ENCODE data around the gene AGFG2. TPM values are rescaled to one million over a fixed set of nuclear protein-coding genes. Genes with fewer than 3 reads are reported as not detected.
"Not testable (repeated sequence)": the region's sequence is repeated elsewhere in the genome, so short reads cannot be mapped to it uniquely, and the experiment has no call there.

The AGFG2 gene
- total RNA-seq, 2 donors from 2014 or later = 20.4 to 24.6 TPM

DNA sequence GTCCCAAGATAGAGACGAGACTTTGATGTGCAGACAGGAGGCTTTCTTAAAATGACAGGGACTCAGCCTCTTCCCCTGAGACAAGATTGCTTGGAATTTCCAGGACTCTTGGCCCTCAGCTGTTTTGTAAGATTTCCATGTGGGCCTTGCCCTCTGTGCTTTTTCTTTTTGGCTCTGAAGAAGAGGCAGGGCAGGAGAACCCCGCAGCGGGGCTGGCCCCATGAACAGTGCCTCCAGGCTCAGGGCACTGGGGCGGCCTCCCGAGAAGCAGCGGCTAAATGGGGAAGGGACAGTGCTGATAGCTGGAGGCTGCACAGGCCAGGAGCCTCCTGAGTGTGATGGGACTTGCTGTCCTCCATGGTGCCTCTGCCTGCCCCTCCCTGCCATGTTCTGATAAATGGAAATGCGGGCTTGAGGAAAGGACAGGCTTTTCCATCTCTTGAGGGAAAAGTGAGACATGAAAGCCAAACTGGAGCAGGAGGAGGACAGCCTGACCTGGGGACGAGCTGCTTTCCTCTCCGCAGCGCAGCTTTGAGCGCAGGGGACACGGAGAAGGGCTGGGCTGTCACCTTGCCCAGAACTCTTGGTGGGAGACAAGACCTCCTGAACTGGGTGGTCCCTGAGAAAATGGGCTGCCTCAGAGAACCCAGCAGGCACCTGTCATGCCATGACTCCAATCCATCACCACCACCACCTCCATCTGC is 22.6 kb downstream of the AGFG2 start:
- intact Hi-C loops (cut with DNase I) = loop anchor here (2.0 kb wide), 1 partner anchor 93 kb away; no protein-coding TSS in a partner anchor
- Histone ChIP-seq H3K27ac (no peak overlapping the region), H3K4me1 (peaks cover 23% of the 10 kb centered on the region), H3K27me3 (no peaks in the 10 kb centered on the region), H3K9me3 (no peaks in the 10 kb centered on the region), H3K36me3 (replicated peaks in 1 of 2; ENCODE audit: insufficient read depth in 1 of 2, low read depth in 2 of 2) (peaks cover 0 to 2% of the 10 kb centered on the region in 2 donors), H3K4me3 (no peak overlapping the region)
- DNase-seq (no peak), ATAC-seq (no peak)
- TF ChIP-seq POLR2A (IDR thresholded peaks at IDR 0.05) = no peak
- TF ChIP-seq, protein P1, sequence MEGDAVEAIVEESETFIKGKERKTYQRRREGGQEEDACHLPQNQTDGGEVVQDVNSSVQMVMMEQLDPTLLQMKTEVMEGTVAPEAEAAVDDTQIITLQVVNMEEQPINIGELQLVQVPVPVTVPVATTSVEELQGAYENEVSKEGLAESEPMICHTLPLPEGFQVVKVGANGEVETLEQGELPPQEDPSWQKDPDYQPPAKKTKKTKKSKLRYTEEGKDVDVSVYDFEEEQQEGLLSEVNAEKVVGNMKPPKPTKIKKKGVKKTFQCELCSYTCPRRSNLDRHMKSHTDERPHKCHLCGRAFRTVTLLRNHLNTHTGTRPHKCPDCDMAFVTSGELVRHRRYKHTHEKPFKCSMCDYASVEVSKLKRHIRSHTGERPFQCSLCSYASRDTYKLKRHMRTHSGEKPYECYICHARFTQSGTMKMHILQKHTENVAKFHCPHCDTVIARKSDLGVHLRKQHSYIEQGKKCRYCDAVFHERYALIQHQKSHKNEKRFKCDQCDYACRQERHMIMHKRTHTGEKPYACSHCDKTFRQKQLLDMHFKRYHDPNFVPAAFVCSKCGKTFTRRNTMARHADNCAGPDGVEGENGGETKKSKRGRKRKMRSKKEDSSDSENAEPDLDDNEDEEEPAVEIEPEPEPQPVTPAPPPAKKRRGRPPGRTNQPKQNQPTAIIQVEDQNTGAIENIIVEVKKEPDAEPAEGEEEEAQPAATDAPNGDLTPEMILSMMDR (IDR thresholded peaks at IDR 0.05) = no peak
- 93 to 98% methylated on average over 7 to 12 of the region's 12 CpGs for WGBS, 2 donors

DNA sequence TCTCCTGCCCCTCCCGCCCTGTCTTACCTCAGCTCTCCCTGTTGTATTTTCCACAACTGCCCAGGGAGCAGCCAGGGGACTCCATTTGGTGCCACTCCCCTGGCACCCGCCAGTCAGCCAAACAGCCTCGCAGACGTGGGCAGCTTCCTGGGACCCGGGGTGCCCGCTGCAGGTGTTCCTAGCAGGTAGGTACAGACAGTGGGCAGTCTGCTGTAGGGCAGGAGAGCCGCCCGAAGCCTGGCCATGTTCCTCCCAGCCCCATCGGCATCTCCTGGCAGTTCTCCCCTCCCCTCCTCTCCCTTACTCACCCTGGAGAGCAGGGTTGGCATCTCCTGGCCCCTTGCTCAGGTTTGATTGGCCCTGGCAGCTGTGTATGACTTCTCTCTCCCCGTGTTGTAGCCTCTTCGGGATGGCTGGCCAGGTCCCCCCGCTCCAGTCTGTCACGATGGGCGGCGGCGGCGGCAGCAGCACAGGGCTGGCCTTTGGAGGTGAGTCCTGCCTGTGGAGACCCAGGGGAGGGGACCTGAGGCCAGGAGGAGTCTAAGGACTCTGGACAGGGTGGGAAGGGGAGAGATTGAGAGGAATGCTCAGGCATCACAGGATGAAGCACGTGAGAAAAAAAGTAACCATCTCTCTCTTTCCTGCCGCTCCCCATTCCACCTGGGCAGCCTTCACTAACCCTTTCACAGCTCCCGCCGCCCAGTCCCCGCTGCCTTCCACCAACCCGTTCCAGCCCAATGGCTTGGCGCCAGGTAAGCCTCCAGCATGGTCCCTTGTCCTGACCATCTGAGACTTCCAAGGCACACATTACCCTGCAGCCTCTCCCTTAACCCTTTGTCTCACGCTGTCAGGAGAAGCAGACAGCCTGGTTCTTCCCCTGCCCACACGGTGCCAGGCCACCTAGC is 23.4 kb downstream of the AGFG2 start:
- peak in 1 of 4 donors; percentile 18 for DNase-seq
- no peak for TF ChIP-seq POLR2A (IDR thresholded peaks at IDR 0.05)
- TF ChIP-seq, protein P1 (IDR thresholded peaks at IDR 0.05) = no peak
- peaks cover 0 to 1% of the 10 kb centered on the region in 2 donors for H3K36me3 ChIP-seq (replicated peaks in 1 of 2; ENCODE audit: insufficient read depth in 1 of 2, low read depth in 2 of 2)
- intact Hi-C loops (cut with DNase I) = no loop called here
- no peaks in the 10 kb centered on the region for H3K9me3 ChIP-seq
- no peak overlapping the region for H3K27ac ChIP-seq
- H3K4me3 ChIP-seq = no peak overlapping the region
- no peak for ATAC-seq
- H3K27me3 ChIP-seq = no peaks in the 10 kb centered on the region
- WGBS, 2 donors = 87 to 90% methylated on average over 12 to 26 of the region's 26 CpGs
- peaks cover 31% of the 10 kb centered on the region for H3K4me1 ChIP-seq

DNA sequence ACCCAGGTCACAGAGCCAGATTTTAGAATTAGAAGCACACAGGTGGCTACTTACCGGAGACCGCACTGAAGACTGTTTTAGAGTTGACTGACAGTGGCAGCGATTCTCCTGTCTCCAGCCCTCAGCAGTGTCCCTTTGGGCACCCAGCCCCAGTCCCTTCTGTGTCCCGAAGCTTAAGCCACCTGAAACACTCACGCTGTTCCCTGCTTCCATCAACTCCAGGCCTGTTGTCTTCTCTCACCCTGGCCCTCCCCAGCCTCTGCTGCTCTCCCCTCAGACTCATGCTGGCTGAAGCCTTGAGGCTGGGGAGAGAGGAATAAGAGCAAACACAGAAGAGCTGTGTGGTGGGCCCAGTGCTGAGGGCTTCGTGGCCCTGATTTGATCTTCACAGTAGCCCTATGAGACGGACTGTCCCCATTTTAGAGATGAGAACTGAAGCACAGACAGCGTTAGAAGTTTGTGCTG is 24.1 kb downstream of the AGFG2 start:
- H3K27ac ChIP-seq = no peak overlapping the region

DNA sequence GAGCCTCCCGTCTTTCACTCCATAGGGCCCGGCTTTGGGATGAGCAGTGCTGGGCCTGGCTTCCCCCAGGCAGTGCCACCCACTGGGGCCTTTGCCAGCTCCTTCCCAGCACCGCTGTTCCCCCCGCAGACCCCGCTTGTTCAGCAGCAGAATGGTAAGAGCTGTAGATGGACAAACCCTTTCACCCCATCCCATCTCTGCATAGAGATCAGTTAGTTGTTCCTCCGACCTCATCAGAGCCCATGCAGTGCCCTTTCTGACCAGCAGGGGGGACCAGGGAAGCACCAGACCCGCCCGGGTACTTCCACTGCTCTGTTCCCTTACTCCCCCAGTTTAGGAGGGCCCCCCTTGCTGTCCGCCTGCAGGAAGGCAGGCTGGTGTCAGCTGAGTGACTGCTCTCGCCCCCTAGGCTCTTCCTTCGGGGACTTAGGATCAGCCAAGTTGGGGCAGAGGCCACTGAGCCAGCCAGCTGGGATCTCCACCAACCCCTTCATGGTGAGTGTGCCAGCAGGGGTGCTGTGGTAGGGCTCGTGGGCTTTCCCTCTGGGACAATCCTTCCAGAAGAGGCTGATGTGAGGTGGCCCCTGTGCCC is 24.9 kb downstream of the AGFG2 start:
- WGBS, 2 donors = 29 to 43% methylated on average over 6 to 12 of the region's 12 CpGs
- Histone ChIP-seq H3K4me1 (peaks cover 45% of the 10 kb centered on the region), H3K4me3 (no peak overlapping the region), H3K36me3 (replicated peaks in 1 of 2; ENCODE audit: insufficient read depth in 1 of 2, low read depth in 2 of 2) (peaks cover 0 to 1% of the 10 kb centered on the region in 2 donors), H3K9me3 (no peaks in the 10 kb centered on the region), H3K27me3 (no peaks in the 10 kb centered on the region), H3K27ac (peak overlapping the region in 2 of 4 donors; percentile 27 to 37)
- intact Hi-C loops (cut with DNase I) = no loop called here
- TF ChIP-seq, protein P1 (IDR thresholded peaks at IDR 0.05) = peak; percentile 83 to 96 (median 92)
- TF ChIP-seq POLR2A (IDR thresholded peaks at IDR 0.05) = no peak
- ATAC-seq = peak; percentile 37
- peak; percentile 82 to 88 (median 84) for DNase-seq

More for the DNA sequence above, 24.1 kb downstream of the AGFG2 start:
- H3K9me3 ChIP-seq = no peaks in the 10 kb centered on the region
- peaks cover 38% of the 10 kb centered on the region for H3K4me1 ChIP-seq
- WGBS, 2 donors = 87 to 93% methylated on average over 7 to 8 of the region's 8 CpGs
- ATAC-seq = no peak
- peaks cover 0 to 1% of the 10 kb centered on the region in 2 donors for H3K36me3 ChIP-seq (replicated peaks in 1 of 2; ENCODE audit: insufficient read depth in 1 of 2, low read depth in 2 of 2)
- H3K4me3 ChIP-seq = no peak overlapping the region
- TF ChIP-seq, protein P1 (IDR thresholded peaks at IDR 0.05) = no peak
- no peak for TF ChIP-seq POLR2A (IDR thresholded peaks at IDR 0.05)
- DNase-seq = no peak
- intact Hi-C loops (cut with DNase I) = no loop called here
- no peaks in the 10 kb centered on the region for H3K27me3 ChIP-seq

DNA sequence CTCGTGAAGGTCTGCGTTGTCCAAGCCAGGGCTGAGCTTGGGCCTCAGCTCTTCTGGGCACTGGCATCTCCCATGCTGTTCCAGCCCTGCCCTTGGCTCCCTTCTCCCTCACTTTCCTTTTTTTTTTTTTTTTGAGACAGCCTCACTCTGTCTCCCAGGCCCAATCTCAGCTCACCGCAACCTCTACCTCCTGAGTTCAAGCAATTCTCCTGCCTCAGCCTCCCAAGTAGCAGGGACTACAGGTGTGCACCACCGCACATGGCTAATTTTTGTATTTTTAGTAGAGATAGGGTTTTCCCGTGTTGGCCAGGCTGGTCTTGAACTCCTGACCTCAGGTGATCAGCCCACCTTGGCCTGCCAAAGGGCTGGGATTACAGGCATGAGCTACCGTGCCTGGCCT is 25.4 kb downstream of the AGFG2 start:
- intact Hi-C loops (cut with DNase I) = not testable (repeated sequence)
- H3K27ac ChIP-seq = peak overlapping the region in 2 of 4 donors; percentile 27 to 37

More for the DNA sequence above, 25.4 kb downstream of the AGFG2 start:
- H3K4me1 ChIP-seq = peaks cover 45% of the 10 kb centered on the region
- not testable (repeated sequence) for H3K4me3 ChIP-seq; ATAC-seq; H3K9me3 ChIP-seq; DNase-seq; H3K27me3 ChIP-seq; H3K36me3 ChIP-seq (replicated peaks in 1 of 2; ENCODE audit: insufficient read depth in 1 of 2, low read depth in 2 of 2)
- whole genome bisulfite sequencing, 2 donors = 86% methylated on average over 6 of the region's 6 CpGs
